OCI-LY1 (cell line): ENCODE measurements around the gene SPATA21.

Source experiments
- H2AFZ ChIP-seq: fragments of 200-600 bp; sonication (generic), shearing (Covaris generic); 2 replicates; pipeline ENCODE4 v1.6.0; 2014; ENCODE audit warnings: antibody characterized with exemption, mild to moderate bottlenecking, low read length
- H3F3A ChIP-seq: fragments of 200-600 bp; sonication (generic), shearing (Covaris generic); 2 replicates; pipeline ENCODE4 v1.6.0; 2014; ENCODE audit warnings: mild to moderate bottlenecking, antibody characterized with exemption, low read length, moderate library complexity; ENCODE audit not compliant: insufficient read depth
- H3K27ac ChIP-seq: fragments of 200-600 bp; sonication (generic); 2 replicates; pipeline ENCODE4 v1.5.1; 2014; ENCODE audit warnings: low read length, mixed run types, mild to moderate bottlenecking, low read depth; ENCODE audit not compliant: poor library complexity, severe bottlenecking
- H3K27me3 ChIP-seq: fragments of 200-600 bp; sonication (generic); 2 replicates; pipeline ENCODE4 v1.6.0; 2014; ENCODE audit warnings: antibody characterized with exemption, mild to moderate bottlenecking, low read length, moderate library complexity; ENCODE audit not compliant: insufficient read depth
- H3K36me3 ChIP-seq: fragments of 200-600 bp; sonication (generic); 2 replicates; pipeline ENCODE4 v1.6.1; 2014; ENCODE audit warnings: mild to moderate bottlenecking, antibody characterized with exemption, low read length, moderate library complexity, mixed read lengths; ENCODE audit not compliant: insufficient read depth
- H3K4me1 ChIP-seq: fragments of 200-600 bp; sonication (generic); 2 replicates; pipeline ENCODE4 v1.5.1; 2014; ENCODE audit warnings: mild to moderate bottlenecking, low read length, moderate library complexity; ENCODE audit not compliant: insufficient read depth, severe bottlenecking
- H3K4me2 ChIP-seq: fragments of 200-600 bp; sonication (generic), shearing (Covaris generic); 2 replicates; pipeline ENCODE4 v1.6.1; 2014; ENCODE audit warnings: low read length
- H3K4me3 ChIP-seq: fragments of 200-600 bp; sonication (generic); 2 replicates; pipeline ENCODE4 v1.5.1; 2014; ENCODE audit warnings: low read length, low read depth, mild to moderate bottlenecking, mixed read lengths; ENCODE audit not compliant: poor library complexity, severe bottlenecking
- H3K79me2 ChIP-seq: fragments of 200-600 bp; shearing (Covaris generic); 2 replicates; pipeline ENCODE4 v1.6.1; 2016; ENCODE audit warnings: mixed run types, low read length, mixed read lengths; ENCODE audit not compliant: insufficient read depth
- H3K9ac ChIP-seq: fragments of 200-600 bp; sonication (generic), shearing (Covaris generic); 2 replicates; pipeline ENCODE4 v1.6.1; 2014; ENCODE audit warnings: mild to moderate bottlenecking, low read length, mixed read lengths
- H3K9me2 ChIP-seq: fragments of 200-600 bp; sonication (generic), shearing (Covaris generic); 2 replicates; pipeline ENCODE4 v1.6.1; 2014; ENCODE audit warnings: low read depth, mild to moderate bottlenecking, low read length, mixed read lengths
- H3K9me3 ChIP-seq: fragments of 200-600 bp; shearing (Covaris generic); 2 replicates; pipeline ENCODE4 v1.6.1; 2014; ENCODE audit warnings: low read length, mixed read lengths
- H4K20me1 ChIP-seq: fragments of 200-600 bp; sonication (generic), shearing (Covaris generic); 2 replicates; pipeline ENCODE4 v1.6.0; 2016; ENCODE audit warnings: mild to moderate bottlenecking, low read length; ENCODE audit not compliant: insufficient read depth
- EZH2 ChIP-seq: fragments of 200-600 bp; sonication (generic), shearing (Covaris generic); IDR thresholded peaks from 2 replicates; pipeline ENCODE4 v1.8.0; 2017; ENCODE audit warnings: borderline replicate concordance, mixed run types, mild to moderate bottlenecking, antibody characterized with exemption, low read length, moderate library complexity, mixed read lengths
- TF ChIP-seq, protein P1 (sequence below): fragments of 200-600 bp; sonication (generic), shearing (Covaris generic); IDR thresholded peaks from 2 replicates; pipeline ENCODE4 v1.5.1; 2017; ENCODE audit warnings: mild to moderate bottlenecking, antibody characterized with exemption, low read length, moderate library complexity, mixed read lengths

The SPATA21 gene

DNA sequence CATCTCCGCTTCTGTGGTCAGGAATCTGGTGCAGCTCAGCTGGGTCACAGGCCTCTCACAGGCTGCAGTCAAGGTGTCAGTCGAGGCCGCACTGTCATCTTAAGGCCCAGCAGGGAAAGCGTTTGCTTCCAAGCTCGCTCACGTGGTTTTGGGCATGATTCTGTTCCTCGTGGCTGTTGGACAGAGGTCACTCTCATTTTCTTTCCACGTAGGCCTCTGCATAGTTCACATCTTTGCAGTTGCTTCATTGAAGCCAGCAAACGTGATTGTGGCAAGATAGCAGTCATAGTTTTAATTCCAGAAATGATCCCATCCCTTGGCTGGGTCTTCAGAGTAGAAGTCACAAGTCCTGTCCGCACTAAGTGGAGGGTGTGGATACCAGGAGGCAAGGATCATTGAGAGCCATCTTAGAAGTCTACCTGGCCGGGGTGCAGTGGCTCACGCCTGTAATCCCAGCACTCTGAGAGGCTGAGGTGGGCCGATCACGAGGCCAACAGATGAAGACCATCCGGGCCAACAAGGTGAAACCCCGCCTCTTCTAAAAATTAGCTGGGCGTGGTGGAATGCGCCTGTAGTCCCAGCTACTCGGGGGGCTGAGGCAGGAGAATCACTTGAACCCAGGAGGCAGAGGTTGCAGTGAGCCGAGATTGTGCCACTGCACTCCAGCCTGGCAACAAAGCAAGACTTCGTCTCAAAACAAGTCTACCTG lies 27.8 kb upstream of the SPATA21 start:
- Histone ChIP-seq H3K4me3 (no peak overlapping the region), H3K27ac (no peak overlapping the region), H3K9me2 (no peaks in the 10 kb centered on the region), H3K4me1 (no peaks in the 10 kb centered on the region), H3K79me2 (no peaks in the 10 kb centered on the region), H3K27me3 (no peaks in the 10 kb centered on the region), H3K9ac (no peak overlapping the region), H2AFZ (no peak overlapping the region), H3K9me3 (no peaks in the 10 kb centered on the region), H3K36me3 (peaks cover 17% of the 10 kb centered on the region; the same call in 1 of the 2 replicates), H3F3A (no peaks in the 10 kb centered on the region), H3K4me2 (no peak overlapping the region), H4K20me1 (no peaks in the 10 kb centered on the region)
- TF ChIP-seq EZH2 = no peak
- TF ChIP-seq, protein P1, sequence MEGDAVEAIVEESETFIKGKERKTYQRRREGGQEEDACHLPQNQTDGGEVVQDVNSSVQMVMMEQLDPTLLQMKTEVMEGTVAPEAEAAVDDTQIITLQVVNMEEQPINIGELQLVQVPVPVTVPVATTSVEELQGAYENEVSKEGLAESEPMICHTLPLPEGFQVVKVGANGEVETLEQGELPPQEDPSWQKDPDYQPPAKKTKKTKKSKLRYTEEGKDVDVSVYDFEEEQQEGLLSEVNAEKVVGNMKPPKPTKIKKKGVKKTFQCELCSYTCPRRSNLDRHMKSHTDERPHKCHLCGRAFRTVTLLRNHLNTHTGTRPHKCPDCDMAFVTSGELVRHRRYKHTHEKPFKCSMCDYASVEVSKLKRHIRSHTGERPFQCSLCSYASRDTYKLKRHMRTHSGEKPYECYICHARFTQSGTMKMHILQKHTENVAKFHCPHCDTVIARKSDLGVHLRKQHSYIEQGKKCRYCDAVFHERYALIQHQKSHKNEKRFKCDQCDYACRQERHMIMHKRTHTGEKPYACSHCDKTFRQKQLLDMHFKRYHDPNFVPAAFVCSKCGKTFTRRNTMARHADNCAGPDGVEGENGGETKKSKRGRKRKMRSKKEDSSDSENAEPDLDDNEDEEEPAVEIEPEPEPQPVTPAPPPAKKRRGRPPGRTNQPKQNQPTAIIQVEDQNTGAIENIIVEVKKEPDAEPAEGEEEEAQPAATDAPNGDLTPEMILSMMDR = no peak

DNA sequence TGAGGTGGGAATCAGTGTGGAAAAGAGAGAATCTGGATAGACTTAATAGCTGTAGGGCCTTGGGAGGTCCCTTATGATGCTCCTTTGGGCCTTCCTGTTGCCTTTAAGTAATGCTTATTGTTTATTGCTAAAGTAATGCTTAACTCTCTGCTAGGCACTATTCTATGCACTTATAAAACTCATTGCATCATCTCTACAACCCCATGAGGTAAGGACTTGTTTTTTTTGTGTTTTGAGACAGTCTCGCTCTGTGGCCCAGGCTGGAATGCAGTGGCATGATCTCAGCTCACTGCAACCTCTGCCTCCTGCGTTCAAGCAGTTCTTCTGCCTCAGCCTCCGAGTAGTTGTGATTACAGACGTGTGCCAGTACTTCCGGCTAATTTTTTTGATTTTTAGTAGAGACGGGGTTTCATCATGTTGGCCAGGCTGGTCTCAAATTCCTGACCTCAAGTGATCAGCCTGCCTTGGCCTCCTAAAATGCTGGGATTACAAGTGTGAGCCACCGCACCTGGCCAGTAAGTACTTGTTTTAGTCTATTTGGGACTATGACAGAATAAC lies 25.6 kb upstream of the SPATA21 start:
- Histone ChIP-seq H3K4me3 (no peak overlapping the region), H2AFZ (no peak overlapping the region), H3K9ac (no peak overlapping the region), H3K4me2 (no peak overlapping the region), H3K9me3 (no peaks in the 10 kb centered on the region), H3K4me1 (no peaks in the 10 kb centered on the region), H3K79me2 (no peaks in the 10 kb centered on the region), H3K36me3 (peaks cover 37% of the 10 kb centered on the region), H4K20me1 (no peaks in the 10 kb centered on the region), H3K9me2 (no peaks in the 10 kb centered on the region), H3K27me3 (no peaks in the 10 kb centered on the region), H3F3A (no peaks in the 10 kb centered on the region), H3K27ac (no peak overlapping the region)
- TF ChIP-seq, protein P1 = no peak
- TF ChIP-seq EZH2 = no peak

DNA sequence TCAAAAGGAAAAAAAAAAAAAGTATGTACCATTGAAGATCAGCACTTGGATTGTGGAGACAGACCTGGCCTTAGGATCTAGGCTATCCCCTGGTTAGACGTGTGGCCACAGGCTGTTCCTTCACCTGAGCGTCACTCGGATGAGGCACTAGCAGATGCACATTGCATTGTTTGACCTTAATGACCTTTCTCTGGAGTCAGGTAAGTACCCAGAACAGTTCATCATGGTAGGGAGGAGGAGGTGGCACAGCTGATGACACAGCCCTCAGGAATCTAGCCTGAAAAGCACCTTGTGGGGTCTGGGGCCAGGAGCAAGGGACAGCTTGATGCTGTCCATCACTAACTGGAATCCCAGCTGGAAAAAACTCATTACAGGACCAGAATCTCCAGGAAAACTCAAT lies 24.5 kb upstream of the SPATA21 start:
- Histone ChIP-seq H3K9ac (no peak overlapping the region), H3K27ac (no peak overlapping the region), H3K4me3 (no peak overlapping the region), H2AFZ (no peak overlapping the region), H4K20me1 (no peaks in the 10 kb centered on the region), H3K36me3 (peaks cover 47% of the 10 kb centered on the region), H3K9me2 (no peaks in the 10 kb centered on the region), H3K4me2 (no peak overlapping the region), H3K79me2 (no peaks in the 10 kb centered on the region), H3K9me3 (no peaks in the 10 kb centered on the region), H3F3A (no peaks in the 10 kb centered on the region), H3K4me1 (no peaks in the 10 kb centered on the region), H3K27me3 (no peaks in the 10 kb centered on the region)
- TF ChIP-seq EZH2 = no peak
